Keratinocyte (primary cell): Measurements from ENCODE around the gene ZNF346.

ENCODE experiments used
- CTCF ChIP-seq, 3 experiments: IDR thresholded peaks in 1 of 3; conservative IDR thresholded peaks in 1 of 3; optimal IDR thresholded peaks in 1 of 3; 2 replicates in 2 of 3; 3 replicates in 1 of 3; pipeline versions ENCODE3 to v1.5.1; 2011; ENCODE audit warnings: low read length in 3 of 3, mild to moderate bottlenecking in 3 of 3, moderate library complexity in 2 of 3, control low read depth in 1 of 3, inconsistent platforms in 1 of 3; ENCODE audit not compliant: insufficient read depth in 2 of 3; ENCODE audit errors: extremely low read depth in 1 of 3
- EZH2 ChIP-seq: IDR thresholded peaks from one replicate; pipeline ENCODE4 v1.6.1; 2012; ENCODE audit warnings: inconsistent platforms, mild to moderate bottlenecking, low read length, moderate library complexity

DNA sequence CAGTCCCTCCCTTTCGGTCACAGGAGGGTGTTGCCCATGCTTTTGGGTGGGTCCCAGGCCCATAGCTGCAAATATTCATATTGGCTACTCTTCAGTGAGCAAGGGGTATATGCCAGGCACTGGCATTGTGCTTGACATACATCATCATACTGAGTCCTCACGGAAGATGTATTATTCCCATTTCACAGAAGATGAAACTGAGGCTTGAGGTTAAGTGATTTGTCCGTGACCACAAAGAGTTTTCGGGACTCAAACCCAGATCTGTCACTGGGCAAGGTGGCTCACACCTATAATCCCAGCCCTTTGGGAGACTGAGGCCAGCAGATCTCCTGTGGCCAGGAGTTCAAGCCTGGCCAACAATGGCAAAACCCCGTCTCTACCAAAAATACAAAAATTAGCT is 57.8 kb downstream of the ZNF346 start:
- no peak for TF ChIP-seq CTCF (optimal IDR thresholded peaks at IDR 0.05 in 1 of 3, IDR thresholded peaks at IDR 0.05 in 1 of 3, conservative IDR thresholded peaks at IDR 0.05 in 1 of 3; ENCODE audit: extremely low read depth in 1 of 3, insufficient read depth in 2 of 3, low read length in 3 of 3)
- TF ChIP-seq EZH2: no peak
